ENCODE measurements around the gene GBE1.
"Not testable (repeated sequence)": the region's sequence is repeated elsewhere in the genome, so short reads cannot be mapped to it uniquely, and the experiment has no call there.

Gene GBE1

DNA sequence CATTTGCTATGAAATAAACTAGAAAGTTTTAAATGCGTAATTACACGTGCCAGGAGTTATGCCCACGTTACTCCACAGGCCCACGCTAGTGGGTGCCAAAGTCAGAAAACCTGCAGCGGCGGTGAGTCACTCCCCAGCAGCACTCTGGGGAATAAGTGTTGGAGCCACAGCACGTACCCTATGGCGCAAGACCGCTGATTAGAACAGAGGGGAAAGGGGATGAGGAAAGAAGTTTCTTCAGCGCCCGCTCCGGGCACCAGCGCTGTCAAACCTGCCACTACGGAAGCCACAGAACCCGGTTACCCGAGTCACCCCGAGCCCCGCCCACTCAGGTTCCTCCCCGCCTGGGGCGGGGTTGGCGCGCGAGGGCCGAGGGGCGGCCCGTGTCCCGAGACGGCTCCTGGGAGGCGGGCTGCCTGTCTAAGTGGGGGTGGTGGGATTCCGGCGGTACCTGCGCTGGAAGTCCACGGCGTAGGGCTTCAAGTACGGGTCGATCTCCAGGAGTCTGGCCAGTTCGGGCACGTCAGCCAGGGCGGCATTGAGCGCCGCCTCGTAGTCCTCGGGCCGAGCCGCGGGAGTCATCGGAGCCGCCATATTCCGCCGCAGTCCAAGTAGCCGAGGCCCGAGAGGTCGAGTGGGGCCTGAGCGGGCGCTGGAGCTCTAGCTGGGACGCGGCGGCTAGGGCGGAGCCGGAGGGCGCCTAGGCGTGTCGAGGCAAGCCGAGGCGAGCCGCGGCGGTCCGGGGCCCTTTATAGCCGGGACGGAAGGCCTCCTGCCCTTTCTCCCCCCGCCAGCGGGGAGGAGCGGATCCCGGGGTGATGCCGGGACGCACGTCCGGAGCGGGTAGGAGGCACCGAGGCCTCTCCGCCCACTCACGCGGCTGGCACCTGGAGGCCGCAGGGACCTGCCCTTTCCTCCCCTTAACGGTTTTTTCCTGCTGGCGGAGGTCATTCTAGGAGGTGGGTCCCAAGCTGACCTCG lies at the start of gene GBE1:
Gene GBE1 (minus strand): TSS at position 722 of the 980 bp plus-strand sequence. CDS start 128 bp downstream, at position 594.
- peak; percentile 77 for DNase-seq (ENCODE audit: low read depth)

GRCh38 chr3:81808900-81809299 lies 47.5 kb upstream of the GBE1 start:
- DNase-seq (ENCODE audit: low read depth): no peak

GRCh38 chr3:81799403-81799802 lies 38.0 kb upstream of the GBE1 start:
- no peak for DNase-seq (ENCODE audit: low read depth)

DNA sequence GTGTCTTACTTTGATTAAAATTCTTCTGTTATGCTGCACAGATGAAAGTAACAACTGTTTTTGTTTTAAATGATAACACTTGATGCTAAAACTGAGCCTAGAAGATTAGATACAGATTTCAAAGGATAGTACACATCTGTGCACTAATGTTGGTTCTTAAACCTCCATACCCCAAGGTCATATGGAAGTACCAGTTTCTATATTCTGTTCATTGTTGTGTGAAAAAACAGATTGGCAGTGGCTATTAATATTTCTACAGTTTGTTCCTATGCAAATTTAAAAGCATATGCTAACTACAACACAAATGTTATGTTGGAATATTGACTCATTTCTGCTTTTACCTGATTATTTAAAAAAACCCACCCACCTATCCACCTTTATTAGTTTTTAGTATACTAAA lies 32.0 kb upstream of the GBE1 start:
- DNase-seq (ENCODE audit: low read depth): no peak

DNA sequence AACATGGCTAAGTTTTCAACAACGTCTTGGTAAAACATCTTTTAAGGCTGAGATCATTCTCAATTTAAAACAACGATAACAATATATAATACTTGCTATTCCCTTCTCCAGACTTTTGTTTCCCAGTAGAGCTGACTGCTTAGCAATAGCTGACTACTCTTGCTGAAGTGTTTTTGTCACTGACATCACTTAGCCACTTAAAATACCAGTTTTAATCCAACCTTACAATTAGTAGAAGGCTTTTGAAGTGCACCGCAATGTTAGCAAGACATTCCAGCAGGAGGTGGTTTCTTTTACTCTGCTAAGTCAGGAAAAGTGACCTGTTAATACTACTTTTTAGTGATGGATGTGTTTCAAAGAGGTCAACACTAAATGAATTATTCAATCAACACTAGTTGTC lies 28.7 kb upstream of the GBE1 start:
- DNase-seq (ENCODE audit: low read depth): no peak

DNA sequence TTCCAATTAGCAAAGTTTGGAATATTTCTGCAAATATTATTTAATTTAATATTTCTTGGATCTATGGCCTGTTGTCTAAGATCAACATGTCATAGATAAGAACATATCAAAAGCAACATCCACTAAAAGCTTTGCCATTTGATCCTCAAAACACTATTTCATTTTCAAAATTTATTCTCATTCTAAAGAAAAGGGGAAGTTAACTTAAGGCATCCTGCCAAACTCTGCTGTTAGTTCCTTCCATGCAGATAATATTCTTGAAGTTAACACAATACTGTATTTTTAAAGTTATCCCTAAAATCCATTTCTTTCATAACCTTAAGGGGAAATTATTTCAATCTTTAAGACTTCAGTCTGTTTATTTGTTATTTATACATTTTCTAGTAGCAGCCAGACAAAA lies 28.2 kb upstream of the GBE1 start:
- DNase-seq (ENCODE audit: low read depth): no peak

- no peak for DNase-seq (ENCODE audit: low read depth)
These were observed 27.2 kb upstream of the GBE1 start for GRCh38 chr3:81788610-81789009.

DNA sequence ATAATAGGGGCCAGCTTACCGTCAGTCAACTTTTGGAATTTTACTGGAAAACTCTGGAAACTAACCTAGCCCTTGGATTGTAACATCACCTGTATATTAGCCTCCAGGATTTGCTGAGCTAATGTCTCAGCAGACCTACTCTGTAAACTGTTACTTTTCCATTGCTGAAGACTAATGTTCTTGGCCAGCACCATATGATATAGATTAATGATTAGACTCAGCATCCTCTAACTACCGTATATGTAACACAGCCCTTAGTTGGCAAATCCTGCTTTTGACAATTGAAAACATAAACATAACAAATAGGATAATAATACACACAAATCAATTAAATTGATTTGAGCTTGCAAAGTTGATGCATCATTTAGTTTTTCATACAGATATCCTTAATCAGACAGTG lies 26.6 kb upstream of the GBE1 start:
- DNase-seq (ENCODE audit: low read depth): no peak

- no peak for DNase-seq (ENCODE audit: low read depth)
These were observed 21.1 kb upstream of the GBE1 start for GRCh38 chr3:81782585-81782984.

DNA sequence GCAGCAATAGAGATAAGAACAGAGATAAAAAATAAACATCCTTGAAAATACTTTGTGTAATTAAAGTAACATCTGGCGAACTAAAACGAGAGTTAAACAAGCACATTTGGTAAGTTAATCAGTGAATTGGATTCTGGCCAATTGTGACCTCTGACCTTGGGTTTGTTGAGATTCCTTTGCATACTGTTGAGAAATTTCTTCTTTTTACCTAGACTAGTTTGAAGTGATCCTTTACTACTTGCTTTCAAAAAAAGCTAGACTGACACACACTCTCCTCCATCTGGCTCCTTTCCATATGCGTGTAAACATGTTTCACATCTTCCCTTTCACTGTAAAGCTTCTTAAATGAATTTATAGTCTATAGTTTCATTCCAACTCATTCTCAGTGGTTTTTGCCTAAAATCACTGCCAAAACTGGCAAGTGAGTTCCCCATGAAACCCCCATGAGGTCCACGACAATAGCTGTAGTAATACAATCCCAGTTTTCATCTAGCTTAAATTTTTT lies 17.3 kb upstream of the GBE1 start:
- DNase-seq (ENCODE audit: low read depth): no peak

DNA sequence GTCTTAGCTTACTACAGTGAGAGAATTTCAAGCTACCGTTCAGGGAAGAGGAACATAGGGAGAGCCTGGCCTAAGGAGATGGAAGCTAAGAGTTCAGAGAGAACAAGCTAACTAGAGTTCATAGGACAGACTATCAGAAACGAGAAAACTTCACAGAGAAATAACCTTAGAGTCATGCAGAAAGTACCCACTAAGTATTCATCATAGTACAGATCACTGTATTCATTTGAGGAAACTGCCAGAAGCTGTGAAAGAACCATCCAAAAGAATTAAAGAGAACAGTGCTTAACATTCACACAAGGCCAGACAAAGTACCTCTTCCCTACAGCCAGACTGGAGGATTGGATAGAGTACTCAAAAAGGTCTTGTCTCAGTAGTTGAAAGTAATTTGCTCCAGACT lies 15.2 kb upstream of the GBE1 start:
- no peak for DNase-seq (ENCODE audit: low read depth)

GRCh38 chr3:81770710-81771109 lies 9.3 kb upstream of the GBE1 start:
- no peak for DNase-seq (ENCODE audit: low read depth)

DNA sequence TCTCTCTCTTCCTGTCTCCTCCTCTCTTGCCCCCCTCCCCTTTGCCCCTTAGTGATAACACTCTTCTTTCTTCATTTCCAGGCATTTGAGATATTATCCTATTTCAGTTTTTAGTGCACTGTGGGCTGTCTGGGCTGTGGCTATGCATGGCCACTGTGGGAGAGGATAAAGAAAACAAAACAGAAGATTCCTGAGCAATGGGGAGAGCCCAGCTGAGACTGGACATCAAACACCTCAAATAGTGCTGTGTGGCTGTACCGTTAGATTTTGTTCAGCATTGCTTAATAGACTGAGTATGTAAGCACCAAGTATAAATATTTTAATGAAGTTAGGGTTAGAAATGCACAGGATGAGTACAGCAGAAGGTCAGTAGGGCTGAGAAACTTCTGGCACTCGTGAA lies 7.9 kb upstream of the GBE1 start:
- DNase-seq (ENCODE audit: low read depth): no peak

GRCh38 chr3:81767250-81767859 lies 5.9 kb upstream of the GBE1 start:
- not testable (repeated sequence) for DNase-seq (ENCODE audit: low read depth)

GRCh38 chr3:81765400-81765799 lies 4.0 kb upstream of the GBE1 start:
- DNase-seq (ENCODE audit: low read depth): no peak

DNA sequence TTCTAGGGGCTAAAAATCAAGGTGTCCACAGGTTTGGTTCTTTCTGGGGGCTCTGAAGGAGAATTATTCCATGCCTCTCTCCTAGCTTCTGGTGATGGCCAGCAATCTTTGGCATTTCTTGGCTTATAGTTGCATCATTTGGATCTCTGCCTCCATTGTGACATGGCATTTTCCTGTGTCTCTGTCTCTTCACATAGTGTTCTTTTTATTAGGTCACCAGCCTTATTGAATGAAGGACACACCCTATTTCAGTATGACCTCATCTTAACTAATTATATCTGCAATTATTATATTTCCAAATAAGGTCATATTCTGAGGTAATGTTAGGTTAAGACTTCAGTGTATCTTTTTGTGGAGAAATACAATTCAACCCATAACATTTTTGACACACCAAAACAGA lies 3.2 kb upstream of the GBE1 start:
- DNase-seq (ENCODE audit: low read depth): no peak

DNA sequence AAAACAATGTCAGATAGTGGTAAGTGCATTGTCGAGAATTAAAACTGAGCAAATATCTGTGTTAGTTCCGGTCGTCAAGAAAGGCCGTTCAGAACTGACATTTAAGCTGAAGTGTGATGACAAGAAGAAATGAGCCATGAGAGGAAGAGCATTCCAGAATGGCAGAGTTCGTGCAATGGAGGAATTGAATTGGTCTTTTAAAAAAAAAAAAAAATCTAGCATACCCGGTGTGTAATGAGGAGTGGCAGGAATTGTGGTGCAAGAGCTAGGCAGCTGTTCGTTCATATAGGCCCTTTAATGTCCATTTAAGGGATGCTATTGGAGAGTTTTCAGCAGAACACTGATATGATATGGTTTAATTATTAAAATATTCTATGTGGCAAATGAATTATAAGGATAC lies 2.6 kb upstream of the GBE1 start:
- no peak for DNase-seq (ENCODE audit: low read depth)

DNA sequence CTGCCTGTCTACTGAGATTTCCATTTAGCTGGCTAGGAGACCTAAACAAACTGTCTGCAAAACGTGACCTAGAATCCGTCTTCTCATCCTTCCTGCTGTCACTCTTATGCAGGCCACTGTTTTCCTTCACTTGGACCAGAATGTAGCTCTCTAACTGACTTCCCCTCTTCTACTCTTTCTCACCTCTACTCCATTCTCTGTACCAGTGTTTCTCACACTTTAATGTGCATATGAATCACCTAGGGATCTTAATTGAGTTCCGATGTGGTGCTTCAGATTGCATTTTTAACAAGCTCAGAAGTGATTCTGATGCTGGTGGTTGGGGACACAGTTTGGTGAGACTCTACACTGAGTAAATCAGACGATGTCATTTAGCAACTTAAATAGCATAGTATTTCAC lies 1.6 kb upstream of the GBE1 start:
- DNase-seq (ENCODE audit: low read depth): no peak

DNA sequence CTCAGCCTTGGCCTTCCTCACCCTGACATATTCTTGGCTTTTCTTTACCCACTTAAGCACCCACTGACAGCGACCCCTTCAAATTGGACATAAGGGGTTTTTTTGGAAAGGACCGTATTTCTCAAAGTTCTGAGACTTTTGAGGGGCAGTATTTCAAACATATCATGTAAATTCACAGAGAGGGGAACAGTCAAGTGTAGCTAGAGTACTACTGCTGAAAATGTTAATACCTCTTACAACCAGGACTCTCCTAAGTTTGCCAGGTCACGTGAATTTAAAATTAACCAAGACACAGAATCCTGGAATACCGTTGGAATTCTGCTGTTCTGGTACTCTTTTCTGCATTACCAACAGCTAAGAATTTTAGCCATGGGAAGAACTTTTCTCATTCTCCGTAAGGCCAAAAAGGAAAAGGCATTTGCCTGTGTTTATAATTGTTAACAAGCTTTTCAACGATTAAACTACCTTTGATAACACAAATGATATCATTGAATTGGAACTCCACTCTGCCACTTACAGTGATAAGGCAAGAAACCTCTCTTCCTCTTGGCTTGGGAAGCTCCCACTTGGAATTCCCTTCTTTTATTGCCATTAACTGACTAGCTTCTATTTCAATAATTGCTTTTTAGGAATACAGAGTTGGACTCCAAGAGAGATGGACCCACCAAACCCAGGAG lies 597 bp upstream of the GBE1 start:
- DNase-seq (ENCODE audit: low read depth): no peak

DNA sequence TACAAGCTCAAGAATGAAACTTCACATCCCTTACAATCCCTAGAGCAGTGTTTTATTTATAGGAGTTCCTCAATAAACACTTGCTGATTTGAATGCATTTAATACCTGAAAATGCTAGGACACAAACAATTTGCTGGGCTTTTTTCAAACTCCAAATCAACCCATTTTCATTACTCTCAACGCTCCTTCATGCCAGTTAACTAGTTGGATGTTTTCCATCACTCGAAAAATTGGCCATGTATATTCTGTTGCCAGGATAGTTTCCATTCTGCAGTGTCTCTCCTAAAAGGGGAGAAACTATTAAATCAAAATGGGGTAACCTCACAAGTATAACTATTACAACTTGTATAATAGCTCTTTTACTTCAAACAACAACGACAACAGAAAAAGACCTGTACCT lies 1.2 kb downstream of the GBE1 start:
- DNase-seq (ENCODE audit: low read depth): no peak

- not testable (repeated sequence) for DNase-seq (ENCODE audit: low read depth)
These were observed 2.7 kb downstream of the GBE1 start for GRCh38 chr3:81758771-81759170.

DNA sequence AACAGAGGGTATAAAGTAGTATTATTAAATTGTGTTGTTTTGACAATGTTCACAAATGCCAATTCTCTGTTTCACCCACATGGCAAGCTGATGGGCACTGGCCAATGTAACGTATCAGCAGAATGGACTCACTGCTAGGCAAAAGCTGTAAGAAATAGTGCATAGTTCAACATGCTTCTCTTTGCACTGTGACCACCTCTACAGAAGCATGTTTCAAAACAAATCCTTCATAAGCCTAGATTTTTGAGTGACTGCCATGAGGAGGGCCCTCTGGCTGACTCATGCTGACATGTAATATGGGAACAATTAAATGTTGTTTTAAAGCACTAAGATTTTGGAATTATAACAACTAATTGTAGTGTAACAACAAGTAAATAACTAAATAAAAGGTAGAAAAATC lies 3.2 kb downstream of the GBE1 start:
- DNase-seq (ENCODE audit: low read depth): no peak
